ENCODE results near the gene TRPM3.

- no peak for TF ChIP-seq CTCF (IDR thresholded peaks at IDR 0.05)
- TF ChIP-seq POLR2A (IDR thresholded peaks at IDR 0.05): no peak
- no peak for TF ChIP-seq EP300 (IDR thresholded peaks at IDR 0.05)
Measured at GRCh38 chr9:70694758-70695157, 426.7 kb downstream of the TRPM3 start.
